ENCODE results near the gene PLCH2. TPM values are rescaled to one million over a fixed set of nuclear protein-coding genes. Genes with fewer than 3 reads are reported as not detected.

Gene PLCH2
- total RNA-seq: 1 to 10 TPM; 5.5 to 6.9 TPM

GRCh38 chr1:2476061-2476999, at the start of gene PLCH2:
PLCH2 (plus strand) TSS chr1:2476289; CDS start chr1:2476589, 300 bp downstream.
- Mint-ChIP-seq H3K27ac (no peak within 1 kb of the TSS), H3K4me3 (no peak within 1 kb of the TSS), H3K4me1 (ENCODE audit: low read depth in 2 of 2) (no peaks in the 10 kb centered on the region), H3K36me3 (no peaks in the 10 kb centered on the region), H3K27me3 (no peaks in the 10 kb centered on the region), H3K9me3 (no peaks in the 10 kb centered on the region)
- DNase-seq (ENCODE audit: low spot score): no peak
- no peak for ATAC-seq

- H3K4me1 Mint-ChIP-seq (ENCODE audit: low read depth in 2 of 2): no peaks in the 10 kb centered on the region
- no peak overlapping the region for H3K4me3 Mint-ChIP-seq
- H3K27me3 Mint-ChIP-seq: no peaks in the 10 kb centered on the region
- ATAC-seq (no peak), DNase-seq (ENCODE audit: low spot score) (no peak)
- H3K27ac Mint-ChIP-seq: no peak overlapping the region
- H3K9me3 Mint-ChIP-seq: no peaks in the 10 kb centered on the region
- no peaks in the 10 kb centered on the region for H3K36me3 Mint-ChIP-seq
These were observed 49.5 kb upstream of the PLCH2 start for GRCh38 chr1:2426540-2426939.

GRCh38 chr1:2427051-2427450, 49.0 kb upstream of the PLCH2 start:
- DNase-seq (ENCODE audit: low spot score) (no peak), ATAC-seq (no peak)
- Mint-ChIP-seq H3K4me1 (ENCODE audit: low read depth in 2 of 2) (no peaks in the 10 kb centered on the region), H3K4me3 (no peak overlapping the region), H3K27me3 (no peaks in the 10 kb centered on the region), H3K9me3 (no peaks in the 10 kb centered on the region), H3K36me3 (no peaks in the 10 kb centered on the region), H3K27ac (no peak overlapping the region)

GRCh38 chr1:2427976-2428375, 48.1 kb upstream of the PLCH2 start:
- ATAC-seq: no peak
- DNase-seq (ENCODE audit: low spot score): no peak
- Mint-ChIP-seq H3K4me3 (no peak overlapping the region), H3K36me3 (no peaks in the 10 kb centered on the region), H3K9me3 (no peaks in the 10 kb centered on the region), H3K27me3 (no peaks in the 10 kb centered on the region), H3K4me1 (ENCODE audit: low read depth in 2 of 2) (no peaks in the 10 kb centered on the region), H3K27ac (no peak overlapping the region)

GRCh38 chr1:2428490-2428889, 47.6 kb upstream of the PLCH2 start:
- no peaks in the 10 kb centered on the region for H3K27me3 Mint-ChIP-seq
- H3K9me3 Mint-ChIP-seq: no peaks in the 10 kb centered on the region
- no peaks in the 10 kb centered on the region for H3K36me3 Mint-ChIP-seq
- H3K4me1 Mint-ChIP-seq (ENCODE audit: low read depth in 2 of 2): no peaks in the 10 kb centered on the region
- DNase-seq (ENCODE audit: low spot score): no peak
- no peak for ATAC-seq
- no peak overlapping the region for H3K4me3 Mint-ChIP-seq
- no peak overlapping the region for H3K27ac Mint-ChIP-seq

GRCh38 chr1:2429780-2430591, 46.1 kb upstream of the PLCH2 start:
- no peaks in the 10 kb centered on the region for H3K9me3 Mint-ChIP-seq
- no peaks in the 10 kb centered on the region for H3K4me1 Mint-ChIP-seq (ENCODE audit: low read depth in 2 of 2)
- H3K27ac Mint-ChIP-seq: no peak overlapping the region
- no peak overlapping the region for H3K4me3 Mint-ChIP-seq
- H3K27me3 Mint-ChIP-seq: no peaks in the 10 kb centered on the region
- DNase-seq (ENCODE audit: low spot score) (no peak), ATAC-seq (no peak)
- H3K36me3 Mint-ChIP-seq: no peaks in the 10 kb centered on the region

GRCh38 chr1:2430592-2430973, 45.5 kb upstream of the PLCH2 start:
- Mint-ChIP-seq H3K27ac (no peak overlapping the region), H3K27me3 (no peaks in the 10 kb centered on the region), H3K9me3 (no peaks in the 10 kb centered on the region), H3K36me3 (no peaks in the 10 kb centered on the region), H3K4me3 (no peak overlapping the region), H3K4me1 (ENCODE audit: low read depth in 2 of 2) (no peaks in the 10 kb centered on the region)
- ATAC-seq (no peak), DNase-seq (ENCODE audit: low spot score) (no peak)

- no peak for DNase-seq (ENCODE audit: low spot score)
- Mint-ChIP-seq H3K9me3 (no peaks in the 10 kb centered on the region), H3K27ac (no peak overlapping the region), H3K27me3 (no peaks in the 10 kb centered on the region), H3K4me3 (no peak overlapping the region), H3K36me3 (no peaks in the 10 kb centered on the region), H3K4me1 (ENCODE audit: low read depth in 2 of 2) (no peaks in the 10 kb centered on the region)
- ATAC-seq: no peak
These were observed 45.0 kb upstream of the PLCH2 start for GRCh38 chr1:2431103-2431502.

- DNase-seq (ENCODE audit: low spot score) (no peak), ATAC-seq (no peak)
- Mint-ChIP-seq H3K9me3 (no peaks in the 10 kb centered on the region), H3K4me3 (no peak overlapping the region), H3K36me3 (no peaks in the 10 kb centered on the region), H3K27ac (no peak overlapping the region), H3K27me3 (no peaks in the 10 kb centered on the region), H3K4me1 (ENCODE audit: low read depth in 2 of 2) (no peaks in the 10 kb centered on the region)
These were observed 44.6 kb upstream of the PLCH2 start for GRCh38 chr1:2431518-2431917.

GRCh38 chr1:2432441-2432844, 43.6 kb upstream of the PLCH2 start:
- DNase-seq (ENCODE audit: low spot score) (no peak), ATAC-seq (no peak)
- Mint-ChIP-seq H3K27me3 (no peaks in the 10 kb centered on the region), H3K36me3 (no peaks in the 10 kb centered on the region), H3K4me3 (no peak overlapping the region), H3K27ac (no peak overlapping the region), H3K4me1 (ENCODE audit: low read depth in 2 of 2) (peaks cover 0 to under 1% of the 10 kb centered on the region in 2 donors), H3K9me3 (no peaks in the 10 kb centered on the region)

- Mint-ChIP-seq H3K4me1 (ENCODE audit: low read depth in 2 of 2) (peaks cover 0 to 3% of the 10 kb centered on the region in 2 donors), H3K9me3 (no peaks in the 10 kb centered on the region), H3K4me3 (no peak overlapping the region), H3K27me3 (no peaks in the 10 kb centered on the region), H3K36me3 (no peaks in the 10 kb centered on the region), H3K27ac (no peak overlapping the region)
- no peak for DNase-seq (ENCODE audit: low spot score)
- no peak for ATAC-seq
These were observed 42.9 kb upstream of the PLCH2 start for GRCh38 chr1:2433196-2433595.

- no peak for ATAC-seq
- Mint-ChIP-seq H3K9me3 (no peaks in the 10 kb centered on the region), H3K27ac (no peak overlapping the region), H3K4me1 (ENCODE audit: low read depth in 2 of 2) (peaks cover 0 to 3% of the 10 kb centered on the region in 2 donors), H3K4me3 (no peak overlapping the region), H3K27me3 (no peaks in the 10 kb centered on the region), H3K36me3 (no peaks in the 10 kb centered on the region)
- DNase-seq (ENCODE audit: low spot score): no peak
These were observed 42.0 kb upstream of the PLCH2 start for GRCh38 chr1:2433936-2434655.

- H3K36me3 Mint-ChIP-seq: no peaks in the 10 kb centered on the region
- H3K27ac Mint-ChIP-seq: no peak overlapping the region
- ATAC-seq (no peak), DNase-seq (ENCODE audit: low spot score) (no peak)
- no peaks in the 10 kb centered on the region for H3K9me3 Mint-ChIP-seq
- H3K27me3 Mint-ChIP-seq: no peaks in the 10 kb centered on the region
- no peak overlapping the region for H3K4me3 Mint-ChIP-seq
- H3K4me1 Mint-ChIP-seq (ENCODE audit: low read depth in 2 of 2): peaks cover 0 to 3% of the 10 kb centered on the region in 2 donors
These were observed 41.0 kb upstream of the PLCH2 start for GRCh38 chr1:2435091-2435490.
